Measurements from ENCODE around the gene PCGF5. TPM values are rescaled to one million over a fixed set of nuclear protein-coding genes. Genes with fewer than 3 reads are reported as not detected.

Gene PCGF5
- total RNA-seq, 1 donor from 2014 or later, result 36.9 TPM

GRCh38 chr10:91206427-91206826 lies 14.0 kb upstream of the PCGF5 start:
- H3K36me3 Mint-ChIP-seq (ENCODE audit: low read depth), result no peaks in the 10 kb centered on the region
- H3K4me1 Mint-ChIP-seq (ENCODE audit: low read depth), result peaks cover 5% of the 10 kb centered on the region
- H3K9me3 Mint-ChIP-seq (ENCODE audit: low read depth), result no peaks in the 10 kb centered on the region
- H3K27ac Mint-ChIP-seq (ENCODE audit: unreplicated experiment), result no peak overlapping the region
- H3K4me3 Mint-ChIP-seq (ENCODE audit: unreplicated experiment), result no peak overlapping the region
- no peak for TF ChIP-seq CTCF (IDR thresholded peaks at IDR 0.05)
- DNase-seq (ENCODE audit: low spot score), result no peak
- no peaks in the 10 kb centered on the region for H3K27me3 Mint-ChIP-seq (ENCODE audit: low read depth)

GRCh38 chr10:91206837-91207474 lies 13.5 kb upstream of the PCGF5 start:
- H3K27ac Mint-ChIP-seq (ENCODE audit: unreplicated experiment), result no peak overlapping the region
- TF ChIP-seq CTCF (IDR thresholded peaks at IDR 0.05), result no peak
- DNase-seq (ENCODE audit: low spot score), result no peak
- H3K4me1 Mint-ChIP-seq (ENCODE audit: low read depth), result no peaks in the 10 kb centered on the region
- no peaks in the 10 kb centered on the region for H3K9me3 Mint-ChIP-seq (ENCODE audit: low read depth)
- H3K27me3 Mint-ChIP-seq (ENCODE audit: low read depth), result no peaks in the 10 kb centered on the region
- no peak overlapping the region for H3K4me3 Mint-ChIP-seq (ENCODE audit: unreplicated experiment)
- no peaks in the 10 kb centered on the region for H3K36me3 Mint-ChIP-seq (ENCODE audit: low read depth)

DNA sequence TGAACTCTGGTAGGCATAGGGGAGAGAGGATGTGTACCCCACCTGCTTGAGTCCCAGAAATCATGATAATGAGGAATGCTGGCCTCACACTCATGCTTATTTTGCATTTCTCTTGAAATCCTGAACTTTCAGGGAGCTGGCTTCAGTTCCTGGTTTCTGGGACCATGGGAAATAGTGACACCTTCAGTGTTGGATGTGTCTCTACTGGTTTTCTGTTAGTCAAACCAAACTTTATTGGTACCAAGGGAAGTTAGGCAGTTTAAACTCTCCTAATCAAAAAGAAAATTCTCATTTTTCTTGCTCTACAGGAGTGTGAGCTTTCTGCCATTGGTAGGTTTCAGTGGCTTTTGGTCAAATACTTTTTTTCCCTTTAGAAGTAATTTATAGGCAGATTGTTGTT lies 11.8 kb upstream of the PCGF5 start:
- H3K36me3 Mint-ChIP-seq (ENCODE audit: low read depth), result no peaks in the 10 kb centered on the region
- no peaks in the 10 kb centered on the region for H3K27me3 Mint-ChIP-seq (ENCODE audit: low read depth)
- peak; percentile 25 for TF ChIP-seq CTCF (IDR thresholded peaks at IDR 0.05)
- no peaks in the 10 kb centered on the region for H3K4me1 Mint-ChIP-seq (ENCODE audit: low read depth)
- H3K27ac Mint-ChIP-seq (ENCODE audit: unreplicated experiment), result no peak overlapping the region
- H3K4me3 Mint-ChIP-seq (ENCODE audit: unreplicated experiment), result no peak overlapping the region
- no peak for DNase-seq (ENCODE audit: low spot score)
- no peaks in the 10 kb centered on the region for H3K9me3 Mint-ChIP-seq (ENCODE audit: low read depth)

GRCh38 chr10:91210014-91210413 lies 10.4 kb upstream of the PCGF5 start:
- Mint-ChIP-seq H3K36me3 (ENCODE audit: low read depth) (no peaks in the 10 kb centered on the region), H3K9me3 (ENCODE audit: low read depth) (no peaks in the 10 kb centered on the region), H3K27me3 (ENCODE audit: low read depth) (no peaks in the 10 kb centered on the region), H3K27ac (ENCODE audit: unreplicated experiment) (no peak overlapping the region), H3K4me1 (ENCODE audit: low read depth) (no peaks in the 10 kb centered on the region), H3K4me3 (ENCODE audit: unreplicated experiment) (no peak overlapping the region)
- DNase-seq (ENCODE audit: low spot score), result no peak
- no peak for TF ChIP-seq CTCF (IDR thresholded peaks at IDR 0.05)

DNA sequence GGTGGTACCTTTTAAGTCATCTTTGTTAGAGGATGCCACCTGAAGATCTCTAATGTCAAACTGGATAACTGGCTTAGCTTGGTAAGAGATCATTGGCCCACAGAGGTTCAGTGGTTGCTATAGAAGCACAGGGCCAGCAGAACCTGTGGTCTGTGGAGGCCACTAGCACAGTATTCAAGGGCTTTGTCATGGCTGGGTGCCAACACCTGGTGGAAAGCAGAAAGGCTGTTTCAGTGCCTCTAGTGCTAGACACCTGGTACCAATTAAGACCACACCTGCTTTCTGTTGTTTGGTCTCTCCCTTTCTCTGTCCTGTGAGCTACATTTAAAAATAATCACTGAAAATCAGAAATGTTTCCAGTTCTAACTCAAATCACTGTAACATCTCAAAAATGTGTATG lies 10.0 kb upstream of the PCGF5 start:
- H3K27ac Mint-ChIP-seq (ENCODE audit: unreplicated experiment), result no peak overlapping the region
- no peaks in the 10 kb centered on the region for H3K4me1 Mint-ChIP-seq (ENCODE audit: low read depth)
- H3K36me3 Mint-ChIP-seq (ENCODE audit: low read depth), result no peaks in the 10 kb centered on the region
- H3K27me3 Mint-ChIP-seq (ENCODE audit: low read depth), result no peaks in the 10 kb centered on the region
- no peaks in the 10 kb centered on the region for H3K9me3 Mint-ChIP-seq (ENCODE audit: low read depth)
- no peak for TF ChIP-seq CTCF (IDR thresholded peaks at IDR 0.05)
- H3K4me3 Mint-ChIP-seq (ENCODE audit: unreplicated experiment), result no peak overlapping the region
- no peak for DNase-seq (ENCODE audit: low spot score)

Data from chondrocyte (in vitro differentiated cells).